K562 (cell line): ENCODE measurements around the gene SUPT5H. TPM values are rescaled to one million over a fixed set of nuclear protein-coding genes. Genes with fewer than 3 reads are reported as not detected.

Experiments used
- ATF3 ChIP-seq, 2 experiments: fragments of 450-650 bp in 1 of 2; sonication (generic) in 1 of 2; formaldehyde crosslinking in 1 of 2; IDR thresholded peaks in 1 of 2; conservative IDR thresholded peaks in 1 of 2; 2 replicates each; pipeline versions ENCODE4 v1.6.1 to v1.8.1; 2016 to 2023; ENCODE audit warnings: mild to moderate bottlenecking in 2 of 2, moderate library complexity in 2 of 2, inconsistent platforms in 1 of 2, missing genetic modification reagents in 1 of 2
- CBX5 ChIP-seq: IDR thresholded peaks from 2 replicates; pipeline ENCODE4 v1.6.1; 2014; ENCODE audit warnings: low read depth, borderline replicate concordance
- CCAR2 ChIP-seq: fragments of 200-400 bp; formaldehyde crosslinking; IDR thresholded peaks from 2 replicates; pipeline ENCODE4 v1.6.1; 2017; ENCODE audit warnings: mild to moderate bottlenecking, low read depth, low read length
- CEBPB ChIP-seq: fragments of 450-650 bp; IDR thresholded peaks from 2 replicates; pipeline ENCODE4 v1.6.1; 2016; ENCODE audit warnings: missing genetic modification characterization, missing compliant biosample characterization
- CEBPG ChIP-seq, 3 experiments: fragments of 200-800 bp in 1 of 3; sonication (Bioruptor generic) in 1 of 3; sonication (generic) in 1 of 3; formaldehyde crosslinking in 1 of 3; IDR thresholded peaks in 2 of 3; conservative IDR thresholded peaks in 1 of 3; 2 replicates each; pipeline versions ENCODE4 v1.6.1 to v1.8.0; 2016 to 2022; ENCODE audit warnings: missing compliant biosample characterization in 2 of 3, missing genetic modification characterization in 2 of 3, mild to moderate bottlenecking in 1 of 3, missing genetic modification reagents in 1 of 3
- ERF ChIP-seq: fragments of 450-650 bp; formaldehyde crosslinking; IDR thresholded peaks from 2 replicates; pipeline ENCODE4 v1.4.0; 2020; ENCODE audit warnings: mild to moderate bottlenecking, mixed read lengths
- GATA2 ChIP-seq: sonication (generic); formaldehyde crosslinking; IDR thresholded peaks from 2 replicates; pipeline ENCODE4 v1.4.0; 2020; ENCODE audit warnings: mild to moderate bottlenecking, missing genetic modification reagents
- HMG20B ChIP-seq: fragments of 250-450 bp; sonication (Bioruptor Pico); IDR thresholded peaks from 2 replicates; pipeline ENCODE4 v1.5.0; 2021; ENCODE audit warnings: mild to moderate bottlenecking
- IRF1 ChIP-seq: sonication (generic); formaldehyde crosslinking; IDR thresholded peaks from 2 replicates; pipeline ENCODE4 v1.8.0; 2022; ENCODE audit warnings: missing genetic modification reagents, mild to moderate bottlenecking, borderline replicate concordance
- JUN ChIP-seq, 2 experiments: sonication (generic) in 1 of 2; formaldehyde crosslinking in 1 of 2; IDR thresholded peaks; 2 replicates each; pipeline versions ENCODE4 v1.6.1 to v1.8.0; 2012 to 2022; ENCODE audit warnings: borderline replicate concordance in 2 of 2, mild to moderate bottlenecking in 2 of 2, improper control_type of control experiment in 1 of 2, low read depth in 1 of 2, low read length in 1 of 2, missing genetic modification reagents in 1 of 2
- KDM4B ChIP-seq, 2 experiments: fragments of 450-650 bp in 1 of 2; sonication (generic) in 1 of 2; IDR thresholded peaks; 2 replicates each; pipeline ENCODE4 v1.6.1; 2016 to 2017; ENCODE audit warnings: borderline replicate concordance in 2 of 2, antibody characterized with exemption in 1 of 2, low read depth in 1 of 2, mild to moderate bottlenecking in 1 of 2
- KLF1 ChIP-seq: fragments of 450-650 bp; IDR thresholded peaks from 2 replicates; pipeline ENCODE4 v1.6.1; 2016; ENCODE audit warnings: missing genetic modification characterization, missing compliant biosample characterization
- MAFF ChIP-seq: IDR thresholded peaks from 2 replicates; pipeline ENCODE4 v1.6.1; 2012; ENCODE audit warnings: low read length, improper control_type of control experiment
- PHF8 ChIP-seq: fragments of 200-600 bp; sonication (generic); IDR thresholded peaks from 2 replicates; pipeline ENCODE4 v1.6.1; 2012; ENCODE audit warnings: mixed run types, mild to moderate bottlenecking, inconsistent platforms, low read length, moderate library complexity, borderline replicate concordance
- POLR3A ChIP-seq: IDR thresholded peaks from 2 replicates; pipeline ENCODE4 v1.6.1; 2011; ENCODE audit warnings: borderline replicate concordance, mild to moderate bottlenecking, moderate library complexity; ENCODE audit not compliant: insufficient read length, insufficient read depth; ENCODE audit errors: extremely low read depth
- RAD51 ChIP-seq: fragments of 450-650 bp; IDR thresholded peaks from 2 replicates; pipeline ENCODE4 v1.7.1; 2016; ENCODE audit warnings: low read depth, mild to moderate bottlenecking, borderline replicate concordance
- RBM14 ChIP-seq: fragments of 200-400 bp; formaldehyde crosslinking; IDR thresholded peaks from 2 replicates; pipeline ENCODE4 v1.6.1; 2018; ENCODE audit warnings: low read depth, mild to moderate bottlenecking, low read length, moderate library complexity, borderline replicate concordance; ENCODE audit not compliant: insufficient read depth
- RUNX1 ChIP-seq: sonication (generic); IDR thresholded peaks from 2 replicates; pipeline ENCODE4 v1.6.1; 2016; ENCODE audit warnings: antibody characterized with exemption, low read depth
- SNRNP70 ChIP-seq: fragments of 200-400 bp; formaldehyde crosslinking; optimal IDR thresholded peaks from 2 replicates; pipeline ENCODE3; 2017; ENCODE audit warnings: low read depth, low read length
- TOE1 ChIP-seq, 2 experiments: fragments of 450-650 bp in 1 of 2; sonication (generic) in 1 of 2; formaldehyde crosslinking in 1 of 2; IDR thresholded peaks; 2 replicates each; pipeline versions ENCODE4 v1.7.1 to v1.8.0; 2016 to 2022; ENCODE audit warnings: borderline replicate concordance in 2 of 2, mild to moderate bottlenecking in 2 of 2, antibody characterized with exemption in 1 of 2, inconsistent platforms in 1 of 2, low read depth in 1 of 2, missing genetic modification reagents in 1 of 2, moderate library complexity in 1 of 2
- ZNF143 ChIP-seq: sonication (generic); formaldehyde crosslinking; IDR thresholded peaks from 2 replicates; pipeline ENCODE4 v1.9.0; 2022; ENCODE audit warnings: mild to moderate bottlenecking, missing genetic modification reagents
- ZNF274 ChIP-seq: IDR thresholded peaks from 2 replicates; pipeline ENCODE4 v1.6.1; 2011; ENCODE audit warnings: low read depth, mild to moderate bottlenecking, low read length, moderate library complexity, borderline replicate concordance
- ZNF408 ChIP-seq: fragments of 250-450 bp; sonication (Bioruptor Pico); IDR thresholded peaks from 2 replicates; pipeline ENCODE4 v1.4.0; 2020; ENCODE audit warnings: low read depth, mild to moderate bottlenecking, moderate library complexity
- ZNF707 ChIP-seq: fragments of 250-450 bp; sonication (Bioruptor Pico); conservative IDR thresholded peaks from 2 replicates; pipeline ENCODE4 v1.8.0; 2022; ENCODE audit warnings: inconsistent platforms, mild to moderate bottlenecking, moderate library complexity
- polyA plus RNA-seq, 8 experiments: library from polyadenylated mRNA; depleted of rRNA in 4 of 8; stranded (reverse) in 5 of 8; unstranded in 3 of 8; fragments of >200 nt; fragmentation: Nextera tagmentation in 2 of 8; fragmentation: Illumina TruSeq in 1 of 8; extraction: Ambion mirVana in 2 of 8; extraction: Trizol in 1 of 8; gene quantifications; 2 replicates each; pipeline versions ENCODE4 v1.2.1 to v1.2.3, GENCODE V29; 2011 to 2014; ENCODE audit warnings: inconsistent platforms in 1 of 8, missing spikeins in 1 of 8
- total RNA-seq, 7 experiments: library from RNA; depleted of rRNA in 6 of 7; stranded (reverse); fragments of >200 nt in 6 of 7; fragmentation: Illumina TruSeq in 2 of 7; extraction: Trizol in 2 of 7; gene quantifications; 2 replicates each; pipeline versions ENCODE4 v1.2.1 to v1.2.3, GENCODE V29; 2011 to 2021; ENCODE audit warnings: low replicate concordance in 1 of 7

The SUPT5H gene
- total and polyA plus RNA-seq, 9 of the 15 experiments (the other 6 are each of a cell fraction or from before 2014, with no cell fraction given), result 13.3 to 85.9 (median 35.9) TPM

- TF ChIP-seq MAFF, result no peak
- TF ChIP-seq ZNF143 (CRISPR knock-in tag), result 0 out of 2 replicates have a peak, but pooled peaks have one; percentile 15
- peak; percentile 37; the same call in 1 of the 2 replicates for TF ChIP-seq PHF8
- peak; percentile 45; the same call in 1 of the 2 replicates for TF ChIP-seq GATA2
- TF ChIP-seq ZNF408, result no peak
- TF ChIP-seq RAD51, result no peak
- no peak for TF ChIP-seq POLR3A
- no peak for TF ChIP-seq RBM14
- no peak for TF ChIP-seq RUNX1
- no peak for TF ChIP-seq HMG20B (CRISPR knock-in tag)
- TF ChIP-seq CEBPG (CRISPR knock-in tag; IDR thresholded peaks at IDR 0.05), result peak; percentile 50; the same call in 1 of the 2 replicates
- TF ChIP-seq CEBPG (tag; conservative IDR thresholded peaks at IDR 0.05 in 1 of 2, IDR thresholded peaks at IDR 0.05 in 1 of 2), result no peak
- TF ChIP-seq KDM4B (IDR thresholded peaks at IDR 0.05; ENCODE audit: borderline replicate concordance in 2 of 2, low read depth in 1 of 2), result no peak
- TF ChIP-seq CEBPB (tag), result no peak
- TF ChIP-seq CCAR2, result no peak
- TF ChIP-seq SNRNP70, result no peak
- TF ChIP-seq IRF1 (CRISPR knock-in tag), result peak; percentile 95; the same call in 1 of the 2 replicates
- TF ChIP-seq ZNF707 (CRISPR knock-in tag), result no peak
- 0 out of 2 replicates have a peak, but pooled peaks have one; percentile 6 for TF ChIP-seq ERF (CRISPR knock-in tag)
- no peak for TF ChIP-seq KLF1
- no peak for TF ChIP-seq ZNF274
- no peak for TF ChIP-seq ATF3 (IDR thresholded peaks at IDR 0.05)
- peak; percentile 73; the same call in 1 of the 2 replicates for TF ChIP-seq ATF3 (CRISPR knock-in tag; conservative IDR thresholded peaks at IDR 0.05)
- TF ChIP-seq CBX5, result no peak
- TF ChIP-seq JUN (IDR thresholded peaks at IDR 0.05; ENCODE audit: borderline replicate concordance, low read depth, low read length), result peak; percentile 67; the same call in 1 of the 2 replicates
- peak; percentile 99 for TF ChIP-seq JUN (CRISPR knock-in tag; IDR thresholded peaks at IDR 0.05; ENCODE audit: borderline replicate concordance)
- TF ChIP-seq TOE1 (IDR thresholded peaks at IDR 0.05; ENCODE audit: borderline replicate concordance), result no peak; the same call in 1 of the 2 replicates
- peak; percentile 99 for TF ChIP-seq TOE1 (CRISPR knock-in tag; IDR thresholded peaks at IDR 0.05; ENCODE audit: borderline replicate concordance, low read depth)
These were observed 57.4 kb downstream of the SUPT5H start (continued) for GRCh38 chr19:39502640-39503417.
